Naive thymus-derived CD8-positive, alpha-beta T cell (primary cell): ENCODE data around the gene SUMF1. TPM values are rescaled to one million over a fixed set of nuclear protein-coding genes. Genes with fewer than 3 reads are reported as not detected.

Experiments
- ATAC-seq, 2 donors: fragments of 150-1000 bp; cut with Tn5 transposase in 1 of 2; sonication (Bioruptor Pico), chemical (Tn5 transposase) in 1 of 2; 1 replicate in 1 of 2; 2 replicates in 1 of 2; pipeline ENCODE4 v1.10.0; 2021; ENCODE audit warnings: mild to moderate bottlenecking in 2 of 2, moderate library complexity in 2 of 2
- POLR2A ChIA-PET: fragments of 350-600 bp; sonication (Branson Sonifier 250); formaldehyde crosslinking; loops from one replicate; lab custom pipeline; 2021; ENCODE audit warnings: antibody characterized with exemption; lab: Charles Lee
- DNase-seq, 10 donors: peaks; one replicate each; pipeline versions ENCODE4 v3.0.0 to v3.0.0-alpha.2; 2020 to 2022
- H3K27ac Mint-ChIP-seq, 10 donors: one replicate each; pipeline ENCODE4 v1.8.0; 2020 to 2022; ENCODE audit warnings: mild to moderate bottlenecking in 10 of 10, mixed read lengths in 10 of 10, moderate library complexity in 4 of 10, inconsistent platforms in 1 of 10
- H3K27me3 Mint-ChIP-seq, 5 donors: one replicate each; pipeline ENCODE4 v1.8.0; 2021 to 2022; ENCODE audit warnings: mixed read lengths in 5 of 5
- H3K36me3 Mint-ChIP-seq, 3 donors: one replicate each; pipeline ENCODE4 v1.8.0; 2020 to 2022; ENCODE audit warnings: mixed read lengths in 3 of 3, mild to moderate bottlenecking in 2 of 3, inconsistent platforms in 1 of 3
- H3K4me1 Mint-ChIP-seq, 4 donors: one replicate each; pipeline ENCODE4 v1.8.0; 2021 to 2022; ENCODE audit warnings: mixed read lengths in 4 of 4
- H3K4me3 Mint-ChIP-seq, 10 donors: one replicate each; pipeline ENCODE4 v1.8.0; 2020 to 2022; ENCODE audit warnings: mild to moderate bottlenecking in 10 of 10, mixed read lengths in 10 of 10, moderate library complexity in 6 of 10, inconsistent platforms in 1 of 10
- H3K9me3 Mint-ChIP-seq, 9 donors: one replicate each; pipeline ENCODE4 v1.8.0; 2020 to 2022; ENCODE audit warnings: mixed read lengths in 9 of 9, mild to moderate bottlenecking in 3 of 9, inconsistent platforms in 1 of 9, moderate library complexity in 1 of 9
- polyA plus RNA-seq, 3 donors: library from polyadenylated mRNA; unstranded; fragments of 300-500 nt; fragmentation: Illumina TruSeq; gene quantifications; one replicate each; pipeline ENCODE4 v1.2.3, GENCODE V29; 2021
- total RNA-seq, 8 experiments: library from RNA in 2 of 8; stranded (reverse) in 2 of 8; gene quantifications; one replicate each; pipeline ENCODE4 v1.2.3 and lab custom pipeline; 2021 to 2026

SUMF1 gene
- total and polyA plus RNA-seq, 5 experiments from 2014 or later: 13.7 to 36.4 (median 23.4) TPM

DNA sequence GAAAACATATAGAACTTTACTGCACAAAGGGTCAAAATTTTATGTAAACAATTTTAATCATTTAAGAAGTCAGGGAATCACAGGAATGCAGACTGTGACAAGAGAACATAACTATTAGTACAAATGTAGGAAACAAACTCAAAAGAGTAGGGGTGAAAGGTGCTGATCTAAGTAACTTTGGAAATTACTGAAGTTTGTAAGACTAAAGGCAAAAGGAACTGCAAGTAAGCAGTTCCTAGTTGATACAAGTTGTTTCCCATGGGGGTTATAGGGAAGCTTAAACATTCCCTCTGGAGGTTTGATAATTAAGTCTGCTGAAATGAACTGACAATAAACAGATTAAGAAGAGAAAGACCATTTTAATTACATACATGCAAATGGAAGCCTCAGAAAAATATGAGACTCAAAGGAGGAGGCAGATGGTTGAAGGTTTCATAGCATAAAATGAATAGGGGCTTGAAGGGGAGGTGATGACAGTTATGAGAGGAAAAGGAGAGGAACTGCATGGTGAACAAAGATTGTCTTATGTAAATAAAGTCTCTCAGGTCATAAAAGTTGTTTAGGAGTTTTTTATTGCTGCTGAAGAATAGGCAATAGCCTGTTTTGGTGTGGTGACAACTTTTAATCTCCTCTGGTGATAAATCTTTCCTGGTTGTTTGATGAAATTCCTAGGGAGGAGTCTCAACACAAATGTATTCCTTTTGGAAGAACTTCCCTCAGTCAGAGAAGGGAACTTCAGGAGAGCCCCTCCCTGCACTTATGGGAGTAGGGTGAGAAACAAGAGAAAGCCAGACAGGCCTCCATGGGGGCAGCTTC is 146.8 kb downstream of the SUMF1 start:
- POLR2A ChIA-PET: no interaction called here
- ATAC-seq (no peak), DNase-seq (no peak)
- Mint-ChIP-seq H3K9me3 (peaks cover 0 to 8% (median 2%) of the 10 kb centered on the region in 9 donors), H3K36me3 (peaks cover 11 to 28% (median 11%) of the 10 kb centered on the region in 3 donors), H3K4me3 (no peak overlapping the region), H3K27me3 (no peaks in the 10 kb centered on the region), H3K27ac (peak overlapping the region in 2 of 10 donors; percentile 34 to 49), H3K4me1 (peaks cover 0 to 12% (median 3%) of the 10 kb centered on the region in 4 donors)

DNA sequence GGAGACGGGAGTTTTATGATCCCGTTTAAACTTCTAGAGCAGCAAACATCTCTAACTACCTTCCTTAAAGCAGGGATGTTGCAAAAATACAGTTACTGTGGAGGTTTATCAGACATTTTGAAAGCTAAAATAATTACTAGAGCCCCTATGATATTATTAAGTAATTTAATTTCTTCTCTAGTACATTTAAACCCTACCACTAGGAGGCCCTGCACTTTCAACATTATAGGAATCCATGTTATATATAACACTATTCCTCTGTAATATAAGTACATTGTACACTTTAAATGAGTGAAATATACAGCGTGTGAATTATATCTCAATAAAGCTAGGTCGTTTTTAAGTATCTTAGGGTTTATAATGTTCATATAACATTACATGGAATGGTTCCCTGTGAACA is 152.4 kb downstream of the SUMF1 start:
- Mint-ChIP-seq H3K27me3 (no peaks in the 10 kb centered on the region), H3K36me3 (peaks cover 23 to 38% (median 37%) of the 10 kb centered on the region in 3 donors), H3K9me3 (peaks cover 0 to 8% (median 2%) of the 10 kb centered on the region in 9 donors), H3K27ac (no peak overlapping the region), H3K4me1 (peaks cover 1 to 21% (median 7%) of the 10 kb centered on the region in 4 donors), H3K4me3 (no peak overlapping the region)
- ATAC-seq (no peak), DNase-seq (no peak)
- POLR2A ChIA-PET: no interaction called here

DNA sequence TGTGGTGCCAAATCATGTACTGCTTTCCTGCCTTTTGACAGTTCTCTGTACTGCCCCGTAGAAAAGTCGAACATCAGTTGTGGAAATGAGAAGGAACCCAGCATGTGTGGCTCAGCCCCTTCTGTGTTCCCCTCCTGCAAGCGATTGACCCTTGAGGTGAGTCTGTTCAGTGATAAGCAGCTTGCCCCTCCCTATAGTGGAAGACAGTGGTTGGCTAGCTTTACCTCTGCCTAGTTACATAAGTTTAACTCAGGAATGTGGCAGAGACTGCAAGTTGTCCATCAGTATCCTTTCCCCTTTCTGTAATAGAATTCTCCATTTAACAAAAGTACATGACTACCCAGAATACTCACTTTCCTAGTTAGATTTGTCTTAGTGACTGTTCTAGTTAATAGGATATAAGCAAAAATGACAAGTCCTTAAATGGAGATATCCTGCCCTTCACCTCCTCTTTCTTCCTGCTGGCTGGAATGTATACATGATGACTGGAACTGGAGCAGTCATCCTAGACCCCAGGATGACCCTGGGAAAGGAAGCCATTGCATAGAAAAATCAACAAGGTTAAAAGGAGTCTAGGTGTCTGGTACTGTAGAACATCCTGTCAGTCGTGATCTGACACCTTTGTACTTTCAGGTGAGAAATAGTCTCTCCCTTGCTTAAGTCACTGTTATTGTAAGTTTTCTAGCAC is 153.3 kb downstream of the SUMF1 start:
- Mint-ChIP-seq H3K4me3 (no peak overlapping the region), H3K36me3 (peaks cover 17 to 37% (median 32%) of the 10 kb centered on the region in 3 donors), H3K27ac (peak overlapping the region in 2 of 10 donors; percentile 1 to 11), H3K27me3 (no peaks in the 10 kb centered on the region), H3K4me1 (peaks cover 4 to 25% (median 8%) of the 10 kb centered on the region in 4 donors), H3K9me3 (peaks cover 0 to 5% (median 0%) of the 10 kb centered on the region in 9 donors)
- ATAC-seq (no peak), DNase-seq (no peak)
- POLR2A ChIA-PET: no interaction called here

DNA sequence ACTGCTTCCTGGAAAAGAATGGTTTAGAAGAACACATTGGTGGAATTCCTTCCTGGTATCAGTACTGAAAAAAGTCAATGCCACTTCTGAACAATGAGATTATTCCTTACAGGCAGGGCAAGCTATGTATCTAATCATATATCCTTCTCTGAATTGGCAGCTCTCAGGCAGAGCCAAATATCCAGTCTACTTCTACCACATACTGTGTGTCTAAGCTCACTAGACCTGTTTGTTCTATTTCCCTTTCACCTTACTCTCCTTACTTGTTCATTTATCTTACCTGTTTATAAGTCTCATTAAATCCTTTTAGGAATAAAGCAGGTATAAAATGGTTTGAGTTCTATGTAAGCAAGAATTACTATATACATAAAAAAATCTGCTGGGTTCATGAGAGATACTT is 155.6 kb downstream of the SUMF1 start:
- H3K4me1 Mint-ChIP-seq: peaks cover 4 to 30% (median 13%) of the 10 kb centered on the region in 4 donors
- DNase-seq (no peak), ATAC-seq (no peak)
- peaks cover 17 to 42% (median 26%) of the 10 kb centered on the region in 3 donors for H3K36me3 Mint-ChIP-seq
- H3K9me3 Mint-ChIP-seq: peaks cover 0 to 4% (median 0%) of the 10 kb centered on the region in 9 donors
- POLR2A ChIA-PET: no interaction called here
- no peak overlapping the region for H3K4me3 Mint-ChIP-seq
- no peaks in the 10 kb centered on the region for H3K27me3 Mint-ChIP-seq
- H3K27ac Mint-ChIP-seq: no peak overlapping the region

Other genes starting within 250 kb of the SUMF1 start
- 10 to 100 TPM; 13.0 to 15.1 TPM for gene SETMAR, start 163.9 kb downstream of the SUMF1 start, total RNA-seq
- 10 to 100 TPM in 2 of 3 donors, 1 to 10 TPM in 1; 8.0 to 18.3 (median 15.5) TPM for gene SETMAR, start 163.9 kb downstream of the SUMF1 start, polyA plus RNA-seq
- 10 to 100 TPM; 78.7 to 80.4 TPM for gene ITPR1, start 26.1 kb upstream of the SUMF1 start, total RNA-seq
- 10 to 100 TPM in 1 of 3 donors, 1 to 10 TPM in 2; 8.3 to 10.6 (median 9.7) TPM for gene ITPR1, start 26.1 kb upstream of the SUMF1 start, polyA plus RNA-seq